Measurements from ENCODE around the gene TES. TPM values are rescaled to one million over a fixed set of nuclear protein-coding genes. Genes with fewer than 3 reads are reported as not detected.
A peak's percentile ranks its signal among the peaks of the same experiment; 100 is the strongest.

Gene TES
- total RNA-seq, 1 donor from 2014 or later, result 94.0 TPM

DNA sequence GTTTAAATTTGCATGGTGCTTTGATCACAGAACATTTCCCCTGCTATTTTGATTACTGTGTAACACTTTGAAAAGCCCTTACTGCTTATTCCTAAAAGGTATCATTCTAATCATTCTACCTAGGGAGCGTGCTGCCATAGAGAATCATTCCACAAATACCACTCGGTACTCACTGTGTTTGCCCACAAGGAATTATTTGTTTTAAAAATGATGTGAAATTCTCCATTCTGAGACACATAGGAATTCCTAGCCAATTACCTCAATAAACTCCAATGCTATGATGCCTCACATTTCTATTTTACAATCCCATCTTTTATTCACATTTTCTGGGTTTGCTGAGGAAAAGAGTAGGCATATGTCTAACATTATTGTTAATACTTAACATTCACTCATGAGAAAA lies 16.2 kb upstream of the TES start:
- H3K36me3 ChIP-seq, result no peaks in the 10 kb centered on the region
- DNase-seq, result no peak
- no peaks in the 10 kb centered on the region for H3K4me1 ChIP-seq
- H3K27ac ChIP-seq, result no peak overlapping the region
- no peaks in the 10 kb centered on the region for H3K27me3 ChIP-seq
- H3K4me3 ChIP-seq, result no peak overlapping the region
- intact Hi-C loops (cut with DNase I), result no loop called here
- TF ChIP-seq, protein P1, sequence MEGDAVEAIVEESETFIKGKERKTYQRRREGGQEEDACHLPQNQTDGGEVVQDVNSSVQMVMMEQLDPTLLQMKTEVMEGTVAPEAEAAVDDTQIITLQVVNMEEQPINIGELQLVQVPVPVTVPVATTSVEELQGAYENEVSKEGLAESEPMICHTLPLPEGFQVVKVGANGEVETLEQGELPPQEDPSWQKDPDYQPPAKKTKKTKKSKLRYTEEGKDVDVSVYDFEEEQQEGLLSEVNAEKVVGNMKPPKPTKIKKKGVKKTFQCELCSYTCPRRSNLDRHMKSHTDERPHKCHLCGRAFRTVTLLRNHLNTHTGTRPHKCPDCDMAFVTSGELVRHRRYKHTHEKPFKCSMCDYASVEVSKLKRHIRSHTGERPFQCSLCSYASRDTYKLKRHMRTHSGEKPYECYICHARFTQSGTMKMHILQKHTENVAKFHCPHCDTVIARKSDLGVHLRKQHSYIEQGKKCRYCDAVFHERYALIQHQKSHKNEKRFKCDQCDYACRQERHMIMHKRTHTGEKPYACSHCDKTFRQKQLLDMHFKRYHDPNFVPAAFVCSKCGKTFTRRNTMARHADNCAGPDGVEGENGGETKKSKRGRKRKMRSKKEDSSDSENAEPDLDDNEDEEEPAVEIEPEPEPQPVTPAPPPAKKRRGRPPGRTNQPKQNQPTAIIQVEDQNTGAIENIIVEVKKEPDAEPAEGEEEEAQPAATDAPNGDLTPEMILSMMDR (IDR thresholded peaks at IDR 0.05), result no peak
- ATAC-seq, result no peak
- H3K9me3 ChIP-seq, result no peaks in the 10 kb centered on the region

DNA sequence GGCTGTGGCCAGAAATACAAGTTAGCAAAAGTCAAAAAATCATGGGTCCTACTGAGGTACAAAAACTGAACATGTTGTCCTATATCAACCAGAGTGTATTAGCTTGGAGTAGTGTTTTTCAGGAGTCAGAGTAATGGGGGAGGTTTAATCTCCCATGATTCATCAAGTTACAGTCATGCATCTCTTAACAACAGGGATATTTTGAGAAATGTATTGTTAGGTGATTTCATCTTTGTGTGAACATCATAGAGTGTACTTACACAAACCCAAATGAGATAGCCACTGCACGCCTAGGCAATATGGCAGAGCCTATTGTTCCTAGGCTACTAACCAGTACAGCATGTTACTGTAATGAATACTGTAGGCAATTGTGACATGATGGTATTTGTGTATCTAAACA lies 14.9 kb upstream of the TES start:
- ATAC-seq, result no peak

DNA sequence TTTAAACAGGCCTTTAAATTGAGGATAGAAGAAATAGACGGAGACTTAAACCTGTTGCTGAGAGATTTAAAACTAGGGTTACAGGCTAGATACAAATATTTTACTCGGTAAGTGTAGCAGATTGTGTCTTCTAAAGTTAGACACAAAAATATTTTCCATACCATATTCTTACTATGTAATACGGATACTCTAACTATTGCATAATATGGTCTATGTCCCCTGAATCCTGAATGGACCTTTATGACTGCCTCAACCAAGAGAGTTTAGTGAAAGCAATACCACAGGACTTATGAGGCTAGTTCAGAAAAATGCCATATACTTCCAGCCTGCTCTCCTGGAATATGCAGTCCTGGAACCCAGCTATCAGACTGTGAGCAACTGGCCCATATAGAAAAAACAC lies 13.4 kb upstream of the TES start:
- intact Hi-C loops (cut with DNase I), result no loop called here
- TF ChIP-seq, protein P1 (IDR thresholded peaks at IDR 0.05), result no peak
- no peaks in the 10 kb centered on the region for H3K27me3 ChIP-seq
- H3K27ac ChIP-seq, result no peak overlapping the region
- DNase-seq (no peak), ATAC-seq (no peak)
- no peaks in the 10 kb centered on the region for H3K36me3 ChIP-seq
- H3K4me1 ChIP-seq, result no peaks in the 10 kb centered on the region
- no peaks in the 10 kb centered on the region for H3K9me3 ChIP-seq
- no peak overlapping the region for H3K4me3 ChIP-seq

More for the DNA sequence above, 14.9 kb upstream of the TES start:
- DNase-seq, result no peak
- H3K27me3 ChIP-seq, result no peaks in the 10 kb centered on the region
- H3K27ac ChIP-seq, result no peak overlapping the region
- no peaks in the 10 kb centered on the region for H3K9me3 ChIP-seq
- H3K36me3 ChIP-seq, result no peaks in the 10 kb centered on the region
- no peak overlapping the region for H3K4me3 ChIP-seq
- TF ChIP-seq, protein P1 (IDR thresholded peaks at IDR 0.05), result no peak
- no peaks in the 10 kb centered on the region for H3K4me1 ChIP-seq
- intact Hi-C loops (cut with DNase I), result no loop called here

DNA sequence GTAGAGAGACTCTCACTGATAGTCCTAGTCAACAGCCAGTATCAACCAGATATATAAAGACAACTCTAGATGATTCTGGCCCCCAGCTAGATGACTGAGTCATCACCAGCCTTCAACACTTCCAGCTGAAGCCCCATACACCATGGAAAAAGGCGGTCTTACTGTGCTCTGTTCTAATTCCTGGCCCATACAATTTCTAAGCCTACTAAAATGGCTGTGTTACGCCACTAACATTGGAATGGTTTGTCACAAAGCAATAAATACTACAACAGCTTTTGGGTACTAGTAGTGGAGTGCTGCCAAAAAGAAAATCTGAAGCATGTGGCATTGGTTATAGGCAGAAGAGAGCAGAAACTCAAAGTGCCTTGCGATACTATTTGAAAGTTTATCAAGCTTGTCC lies 13.0 kb upstream of the TES start:
- TF ChIP-seq, protein P1 (IDR thresholded peaks at IDR 0.05), result no peak
- intact Hi-C loops (cut with DNase I), result no loop called here
- DNase-seq (no peak), ATAC-seq (no peak)
- Histone ChIP-seq H3K9me3 (no peaks in the 10 kb centered on the region), H3K36me3 (no peaks in the 10 kb centered on the region), H3K4me1 (no peaks in the 10 kb centered on the region), H3K4me3 (no peak overlapping the region), H3K27me3 (no peaks in the 10 kb centered on the region), H3K27ac (no peak overlapping the region)

DNA sequence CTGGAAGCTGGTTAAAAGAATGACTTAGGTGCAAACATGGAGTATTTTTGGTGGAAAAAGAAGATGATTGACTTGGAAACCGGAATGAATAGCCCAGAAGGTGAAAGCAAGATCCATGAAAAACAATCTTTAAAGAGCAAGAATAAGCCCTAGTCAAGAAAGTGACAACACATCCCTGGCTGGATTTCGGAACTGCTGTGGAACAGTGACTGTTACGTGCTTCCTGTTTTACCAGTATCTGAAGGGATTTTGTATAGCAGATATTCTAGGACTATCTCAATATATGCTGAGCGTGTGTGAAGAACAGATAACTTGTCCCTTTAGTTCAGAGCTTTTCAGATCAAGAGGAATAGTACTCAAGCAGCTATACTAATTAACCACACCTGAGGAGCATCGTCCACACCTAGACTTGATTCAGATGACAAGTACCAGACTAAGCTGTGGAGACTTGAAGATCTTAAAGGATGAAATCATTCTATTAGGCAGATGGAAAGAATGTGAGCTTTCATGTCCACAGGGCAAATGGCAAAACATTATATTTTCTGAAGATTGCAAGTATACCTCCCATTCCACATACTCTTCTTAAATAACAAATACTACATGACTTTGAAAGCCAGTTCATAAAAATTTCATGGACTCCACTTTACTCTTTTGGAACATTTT lies 11.5 kb upstream of the TES start:
- ATAC-seq, result no peak
- H3K4me1 ChIP-seq, result no peaks in the 10 kb centered on the region
- H3K27me3 ChIP-seq, result no peaks in the 10 kb centered on the region
- no peak overlapping the region for H3K4me3 ChIP-seq
- TF ChIP-seq, protein P1 (IDR thresholded peaks at IDR 0.05), result no peak
- no peak overlapping the region for H3K27ac ChIP-seq
- no peaks in the 10 kb centered on the region for H3K9me3 ChIP-seq
- intact Hi-C loops (cut with DNase I), result no loop called here
- no peak for DNase-seq
- H3K36me3 ChIP-seq, result no peaks in the 10 kb centered on the region

DNA sequence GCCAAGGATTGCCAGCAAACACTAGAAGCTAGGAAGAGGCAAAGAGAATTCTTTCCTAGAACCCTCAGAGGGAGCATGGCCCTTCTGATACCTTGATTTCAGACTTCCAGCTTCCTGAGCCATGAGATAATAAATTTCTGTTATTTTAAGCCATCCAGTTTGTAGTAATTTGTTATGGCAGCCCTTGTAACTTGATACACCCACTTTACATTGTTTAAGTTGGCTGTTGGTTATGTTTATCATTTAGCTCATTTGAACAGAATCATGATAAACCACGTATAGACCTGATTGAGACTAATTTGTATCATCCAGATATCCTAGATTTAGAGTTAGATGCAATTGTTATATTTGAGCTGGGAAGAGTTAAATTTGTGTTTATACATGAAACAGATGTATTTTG lies 9.4 kb upstream of the TES start:
- no peak overlapping the region for H3K27ac ChIP-seq
- DNase-seq (no peak), ATAC-seq (peak; percentile 33)
- H3K9me3 ChIP-seq, result no peaks in the 10 kb centered on the region
- no peaks in the 10 kb centered on the region for H3K36me3 ChIP-seq
- TF ChIP-seq, protein P1 (IDR thresholded peaks at IDR 0.05), result no peak
- intact Hi-C loops (cut with DNase I), result no loop called here
- H3K4me1 ChIP-seq, result no peaks in the 10 kb centered on the region
- no peak overlapping the region for H3K4me3 ChIP-seq
- no peaks in the 10 kb centered on the region for H3K27me3 ChIP-seq
